ENCODE measurements around the gene CMIP. TPM values are rescaled to one million over a fixed set of nuclear protein-coding genes. Genes with fewer than 3 reads are reported as not detected.

Gene CMIP
- total RNA-seq, 4 donors from 2014 or later = 44.6 to 152 (median 76.5) TPM

GRCh38 chr16:81549547-81550431 lies 105.2 kb downstream of the CMIP start:
- no peak for DNase-seq
- H3K27me3 ChIP-seq = no peaks in the 10 kb centered on the region
- H3K27ac ChIP-seq = peak overlapping the region in 3 of 4 donors; percentile 71 to 91 (median 81)
- H3K4me1 ChIP-seq = peaks cover 0 to 80% (median 18%) of the 10 kb centered on the region in 4 donors
- no peaks in the 10 kb centered on the region for H3K36me3 ChIP-seq
- no peak for TF ChIP-seq CTCF (IDR thresholded peaks at IDR 0.05)
- no peak for TF ChIP-seq POLR2A (IDR thresholded peaks at IDR 0.05)
- H3K4me3 ChIP-seq = peak overlapping the region in 1 of 4 donors; percentile 3
- no peaks in the 10 kb centered on the region for H3K9me3 ChIP-seq

- TF ChIP-seq CTCF (IDR thresholded peaks at IDR 0.05) (no peak), POLR2A (IDR thresholded peaks at IDR 0.05) (no peak)
- H3K4me3 ChIP-seq = no peak overlapping the region
- DNase-seq = peak in 1 of 3 donors; percentile 39
- no peaks in the 10 kb centered on the region for H3K27me3 ChIP-seq
- peak overlapping the region in 1 of 4 donors; percentile 41 for H3K27ac ChIP-seq
- H3K4me1 ChIP-seq = peaks cover 0 to 79% (median 18%) of the 10 kb centered on the region in 4 donors
- H3K36me3 ChIP-seq = no peaks in the 10 kb centered on the region
- H3K9me3 ChIP-seq = no peaks in the 10 kb centered on the region
These were observed 105.8 kb downstream of the CMIP start for GRCh38 chr16:81550432-81550808.

DNA sequence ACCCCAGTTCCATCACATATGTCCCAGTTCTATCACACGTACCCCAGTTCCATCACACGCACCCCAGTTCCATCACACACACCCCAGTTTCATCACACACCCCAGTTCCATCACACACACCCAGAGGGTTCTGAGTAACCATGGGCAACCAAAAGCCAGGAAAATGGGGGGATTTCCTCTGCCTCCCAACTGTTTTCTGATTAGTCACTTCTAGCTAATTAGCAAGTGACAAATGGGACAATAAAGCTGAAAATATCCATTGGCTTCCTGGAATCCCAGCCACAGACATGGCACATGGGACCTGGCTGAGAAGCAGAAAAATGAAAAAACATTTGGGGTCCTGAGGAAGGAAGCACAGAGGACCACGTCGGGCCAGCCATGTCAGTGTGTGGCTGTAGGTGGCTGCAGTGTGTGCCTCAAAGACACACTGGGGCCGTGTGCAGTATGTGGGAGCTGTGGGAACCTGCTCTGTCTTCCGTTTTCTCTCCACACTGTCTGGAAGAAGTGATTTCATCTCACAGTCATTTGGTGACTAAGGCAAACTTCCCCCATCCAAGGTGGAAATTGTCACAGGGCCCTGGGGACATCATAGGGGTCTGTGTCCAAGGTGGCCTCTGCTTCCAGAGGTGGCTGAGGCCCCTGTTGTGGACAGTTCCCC lies 106.7 kb downstream of the CMIP start:
- Histone ChIP-seq H3K27ac (peak overlapping the region in 1 of 4 donors; percentile 72), H3K27me3 (no peaks in the 10 kb centered on the region), H3K4me3 (no peak overlapping the region), H3K36me3 (no peaks in the 10 kb centered on the region), H3K9me3 (no peaks in the 10 kb centered on the region), H3K4me1 (peaks cover 0 to 78% (median 18%) of the 10 kb centered on the region in 4 donors)
- no peak for DNase-seq
- no peak for TF ChIP-seq CTCF (IDR thresholded peaks at IDR 0.05)
- TF ChIP-seq POLR2A (IDR thresholded peaks at IDR 0.05) = no peak

GRCh38 chr16:81551821-81552304 lies 107.3 kb downstream of the CMIP start:
- H3K27me3 ChIP-seq = no peaks in the 10 kb centered on the region
- peak overlapping the region in 1 of 4 donors; percentile 72 for H3K27ac ChIP-seq
- no peak for TF ChIP-seq CTCF (IDR thresholded peaks at IDR 0.05)
- no peak for DNase-seq
- H3K9me3 ChIP-seq = no peaks in the 10 kb centered on the region
- H3K4me3 ChIP-seq = no peak overlapping the region
- H3K36me3 ChIP-seq = no peaks in the 10 kb centered on the region
- H3K4me1 ChIP-seq = peaks cover 0 to 80% (median 18%) of the 10 kb centered on the region in 4 donors

- no peaks in the 10 kb centered on the region for H3K27me3 ChIP-seq
- H3K4me1 ChIP-seq = peaks cover 0 to 78% (median 17%) of the 10 kb centered on the region in 4 donors
- peak overlapping the region in 1 of 4 donors; percentile 72 for H3K27ac ChIP-seq
- no peaks in the 10 kb centered on the region for H3K36me3 ChIP-seq
- TF ChIP-seq CTCF (IDR thresholded peaks at IDR 0.05) = no peak
- TF ChIP-seq POLR2A (IDR thresholded peaks at IDR 0.05) = no peak
- H3K4me3 ChIP-seq = no peak overlapping the region
- no peaks in the 10 kb centered on the region for H3K9me3 ChIP-seq
- no peak for DNase-seq
These were observed 108.1 kb downstream of the CMIP start for GRCh38 chr16:81552743-81553079.

Measured in Peyer's patch (tissue), 4 donors.